NAMALWA (cell line): ENCODE measurements around the gene SLC35B4.

Source experiments
- DNase-seq: peaks from one replicate; pipeline ENCODE4 v3.0.0-alpha.2; 2015; ENCODE audit warnings: low spot score

Gene SLC35B4, protein sequence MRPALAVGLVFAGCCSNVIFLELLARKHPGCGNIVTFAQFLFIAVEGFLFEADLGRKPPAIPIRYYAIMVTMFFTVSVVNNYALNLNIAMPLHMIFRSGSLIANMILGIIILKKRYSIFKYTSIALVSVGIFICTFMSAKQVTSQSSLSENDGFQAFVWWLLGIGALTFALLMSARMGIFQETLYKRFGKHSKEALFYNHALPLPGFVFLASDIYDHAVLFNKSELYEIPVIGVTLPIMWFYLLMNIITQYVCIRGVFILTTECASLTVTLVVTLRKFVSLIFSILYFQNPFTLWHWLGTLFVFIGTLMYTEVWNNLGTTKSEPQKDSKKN

DNA sequence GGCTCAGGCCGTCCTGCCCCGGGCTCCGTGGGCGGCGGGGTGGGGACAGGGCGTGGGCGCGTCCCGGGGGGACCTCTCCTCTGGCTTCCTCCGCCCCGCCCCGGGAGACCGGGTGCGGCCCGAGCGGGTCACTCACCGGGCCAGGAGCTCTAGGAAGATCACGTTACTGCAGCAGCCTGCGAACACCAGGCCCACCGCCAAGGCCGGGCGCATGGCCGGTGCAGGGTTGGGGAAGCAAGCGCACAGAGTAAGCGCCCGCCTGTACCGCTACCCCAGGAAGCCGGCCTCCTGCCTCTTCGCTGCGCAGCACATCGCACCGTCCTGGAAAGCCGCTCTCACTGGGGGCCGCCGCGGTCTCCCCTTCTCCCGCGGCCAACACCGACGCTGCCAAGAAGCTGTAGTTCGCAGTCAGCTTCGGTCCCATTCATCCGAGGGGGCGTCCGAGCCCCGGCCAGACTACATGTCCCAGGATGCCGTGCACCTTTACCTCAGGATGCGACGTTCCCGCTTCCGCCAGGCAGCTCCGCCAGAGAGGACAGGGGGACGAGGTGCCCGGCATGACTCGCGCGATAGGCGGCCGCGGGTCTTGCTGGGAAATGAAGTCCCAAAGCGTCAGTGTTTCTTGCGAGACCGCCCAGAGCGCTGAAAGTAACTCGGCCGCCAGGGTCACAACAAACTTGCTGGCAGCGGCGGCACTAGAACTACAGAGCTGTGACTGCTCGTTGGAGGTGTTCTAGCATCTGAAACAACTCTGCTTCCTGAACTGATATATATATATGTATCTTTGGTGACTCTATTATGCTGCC, at the start of gene SLC35B4:
Gene SLC35B4, minus strand, starts transcription at position 392 of the 806 bp plus-strand sequence. Its CDS starts 179 bp downstream, at position 213.
- DNase-seq, result peak; percentile 99

DNA sequence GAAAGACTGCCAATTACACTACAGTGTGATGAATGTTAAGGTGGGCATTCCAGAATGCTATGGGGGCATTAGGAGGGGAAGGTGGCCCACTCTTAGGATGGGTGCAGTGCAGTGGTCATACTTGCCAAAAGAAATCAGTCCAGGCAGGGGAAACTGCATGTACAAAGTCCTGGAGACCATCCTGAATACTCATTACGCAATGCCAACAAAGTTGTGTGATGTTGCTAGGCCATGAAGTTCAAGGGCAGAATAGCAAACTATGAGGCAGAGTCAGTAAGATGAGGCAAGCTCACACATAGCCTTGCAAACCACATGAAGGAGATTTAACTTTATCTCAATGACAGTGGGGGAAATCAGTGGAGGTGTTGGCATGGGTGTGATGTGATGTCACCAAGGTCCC, 49.8 kb upstream of the SLC35B4 start:
- DNase-seq, result no peak

DNA sequence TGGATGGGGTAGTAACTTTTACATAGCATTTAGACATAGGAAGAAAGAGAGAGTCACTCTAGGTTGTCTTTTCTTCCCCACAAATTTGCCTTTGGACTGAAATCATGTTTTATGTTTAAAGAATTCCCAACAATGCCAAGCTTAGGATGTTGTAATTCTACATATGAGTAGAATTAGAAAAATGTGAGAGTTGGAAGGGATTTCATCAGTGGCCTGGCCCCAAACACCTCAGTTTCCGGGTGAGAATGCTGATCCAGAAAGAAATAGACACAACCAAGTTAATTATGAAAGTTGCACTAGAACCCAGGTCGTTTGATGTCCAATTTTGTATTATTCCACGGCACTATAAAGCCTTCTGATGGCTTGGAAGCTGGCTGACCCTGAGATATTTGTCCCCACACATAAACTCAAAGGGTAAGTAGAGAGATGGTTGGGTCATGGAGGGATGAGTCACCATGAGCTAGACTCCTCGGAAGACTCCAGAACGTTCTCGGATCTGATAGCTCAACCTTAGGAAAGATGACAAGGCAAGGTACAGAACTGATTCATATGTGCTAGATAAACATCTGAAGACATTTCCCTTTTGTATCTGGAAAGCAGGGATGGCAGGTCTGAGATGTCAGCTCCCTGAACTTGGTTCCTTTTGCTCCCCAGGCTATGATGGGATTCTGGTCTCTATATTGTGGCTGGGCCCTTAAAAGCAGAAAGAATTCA, 48.8 kb upstream of the SLC35B4 start:
- DNase-seq, result no peak

DNA sequence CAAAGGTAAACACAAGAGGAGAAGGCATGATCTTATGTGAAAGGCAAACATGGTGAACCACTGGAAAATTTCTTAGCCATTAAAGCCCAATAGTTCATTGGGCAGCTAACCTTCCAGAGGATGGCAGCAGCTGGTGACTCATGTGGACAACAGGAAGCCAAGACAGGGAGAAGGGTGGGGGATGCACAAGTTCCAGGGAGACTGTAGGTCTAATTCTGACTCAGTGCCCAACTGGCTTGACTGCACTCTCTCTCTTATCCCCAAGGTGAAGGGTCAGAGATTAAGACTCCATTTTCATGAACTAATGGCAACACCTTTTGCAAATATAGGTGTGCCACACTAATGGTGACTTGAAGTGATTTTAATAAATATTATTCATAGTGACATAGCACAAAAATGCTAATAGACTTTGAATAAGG, 47.9 kb upstream of the SLC35B4 start:
- no peak for DNase-seq

DNA sequence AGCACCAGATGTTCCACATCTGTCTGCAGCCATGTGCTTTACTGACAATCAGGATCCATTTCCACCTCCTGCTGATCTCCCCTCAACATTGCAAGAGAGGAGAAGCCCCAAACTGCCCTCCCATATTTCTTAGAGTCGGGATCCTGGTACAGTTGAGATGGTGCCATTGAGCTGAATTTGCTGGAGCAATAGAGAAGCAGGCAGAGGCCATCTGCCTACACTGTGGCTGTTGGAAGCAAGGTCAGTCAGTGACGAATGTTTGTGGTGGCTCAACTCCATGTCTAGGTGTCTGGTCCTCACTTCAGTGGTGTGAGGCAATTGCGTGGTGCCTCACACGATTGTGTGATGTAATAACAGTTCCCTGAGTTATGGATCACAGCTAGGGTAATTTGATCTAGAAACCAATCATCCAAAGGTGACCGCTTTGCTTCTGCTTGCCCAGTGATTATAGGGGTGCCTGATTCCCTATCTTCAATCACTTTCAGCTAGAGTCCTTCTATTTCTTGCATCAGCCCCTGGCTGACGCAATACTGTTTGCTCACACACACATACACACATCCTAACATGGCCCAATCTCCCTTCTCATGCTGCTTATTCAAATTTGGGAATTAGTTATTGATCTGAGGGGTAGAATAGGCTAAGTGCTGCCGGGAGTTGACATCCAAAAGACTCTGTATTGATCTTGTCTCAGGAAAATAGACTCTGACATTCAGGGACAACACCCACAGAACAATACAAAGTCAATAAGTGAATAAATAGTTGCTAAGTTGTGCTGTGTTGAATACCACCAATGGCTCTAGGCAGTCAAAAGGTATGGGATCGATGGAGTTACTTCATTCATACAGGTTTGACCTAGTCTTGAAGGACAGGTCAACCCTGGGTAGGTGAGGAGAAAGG, 46.1 kb upstream of the SLC35B4 start:
- DNase-seq, result no peak

DNA sequence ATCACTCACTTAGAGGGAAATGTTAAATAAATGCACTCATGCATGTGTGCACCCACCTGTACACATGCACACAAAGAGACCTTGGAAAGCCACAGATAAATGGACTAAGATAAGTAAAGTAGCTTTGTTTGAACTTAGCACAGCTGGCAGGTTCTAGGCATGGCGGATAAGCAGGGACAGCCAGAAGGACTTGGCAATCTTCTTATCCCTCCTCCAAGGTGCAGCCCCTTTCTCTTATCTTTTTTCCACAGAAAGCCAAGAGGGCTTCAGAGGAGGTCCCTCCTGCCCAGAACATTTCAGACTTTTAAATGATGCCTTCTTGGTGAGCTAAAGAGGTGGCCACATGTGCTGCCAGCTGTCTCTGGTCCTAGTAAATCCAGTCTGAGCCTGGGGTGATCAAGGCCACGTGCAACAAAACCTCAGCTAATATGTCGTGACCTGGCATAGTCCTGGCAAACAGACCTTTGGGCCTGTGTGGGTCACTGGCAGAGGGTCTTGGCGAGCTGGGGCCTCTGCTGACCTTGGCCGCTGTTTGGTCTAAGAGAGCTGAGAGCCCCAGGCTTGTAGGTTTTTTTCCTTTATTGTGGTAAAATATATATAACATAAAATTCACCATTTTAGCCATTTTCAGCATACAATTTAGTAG, 43.2 kb upstream of the SLC35B4 start:
- DNase-seq, result no peak

DNA sequence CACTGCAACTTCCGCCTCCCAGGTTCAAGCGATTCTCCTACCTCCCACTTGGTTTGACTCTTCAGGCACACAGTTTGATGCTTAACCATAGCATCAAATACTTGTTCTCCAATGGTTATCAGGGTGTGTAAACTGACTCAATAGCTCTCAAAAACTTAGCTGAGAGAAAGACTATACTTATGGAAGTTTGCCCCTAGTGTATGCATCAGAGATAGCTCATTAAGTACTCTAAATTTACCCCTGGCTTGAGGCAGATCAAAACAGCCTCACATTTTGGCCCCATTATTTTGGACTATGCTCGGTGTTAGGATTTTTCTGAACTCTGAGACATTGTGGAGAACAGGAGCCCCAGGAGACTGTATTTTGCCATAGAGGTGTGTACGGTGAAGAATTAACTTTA, 40.8 kb upstream of the SLC35B4 start:
- peak; percentile 46 for DNase-seq

GRCh38 chr7:134356421-134356936, 39.7 kb upstream of the SLC35B4 start:
- no peak for DNase-seq

DNA sequence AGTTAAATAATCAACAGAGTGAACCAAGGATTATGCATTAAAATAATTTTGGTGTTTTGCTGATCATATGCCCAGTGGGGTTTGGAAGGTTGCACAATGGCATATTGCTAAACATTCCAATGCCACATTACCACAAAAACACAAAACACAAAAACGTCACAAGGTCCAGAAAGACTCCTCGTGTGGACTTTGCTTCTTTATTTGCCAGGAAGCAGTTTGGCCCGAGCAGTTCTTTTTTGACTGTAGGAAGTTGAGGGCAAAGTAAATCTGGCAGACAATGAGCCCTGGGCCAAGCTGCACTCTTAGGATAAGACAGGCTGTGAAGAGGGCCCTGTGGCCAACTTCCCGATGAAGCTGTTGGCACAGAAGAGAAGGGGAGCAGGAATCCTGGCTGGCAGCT, 39.2 kb upstream of the SLC35B4 start:
- no peak for DNase-seq

GRCh38 chr7:134355004-134355525, 38.3 kb upstream of the SLC35B4 start:
- no peak for DNase-seq

GRCh38 chr7:134353411-134353810, 36.7 kb upstream of the SLC35B4 start:
- DNase-seq, result no peak

DNA sequence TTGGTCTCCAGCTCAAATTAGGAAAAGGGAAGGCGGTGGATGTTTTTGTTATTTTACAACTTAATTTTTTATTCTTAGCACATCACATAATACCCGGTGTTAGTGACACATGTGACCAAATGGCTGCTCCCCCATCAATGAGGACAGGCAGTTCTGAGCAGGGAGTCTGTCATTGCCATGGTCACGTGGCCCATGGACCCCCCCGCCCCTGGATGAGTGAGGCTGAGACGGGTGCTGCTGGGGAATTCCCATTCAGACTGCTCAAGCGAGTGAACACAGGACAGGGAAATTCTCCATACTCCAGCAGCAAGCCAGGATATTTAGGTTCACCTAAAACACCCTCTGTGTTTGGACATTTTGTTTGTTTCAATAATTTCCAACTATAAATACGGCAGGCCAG, 34.7 kb upstream of the SLC35B4 start:
- DNase-seq, result no peak

DNA sequence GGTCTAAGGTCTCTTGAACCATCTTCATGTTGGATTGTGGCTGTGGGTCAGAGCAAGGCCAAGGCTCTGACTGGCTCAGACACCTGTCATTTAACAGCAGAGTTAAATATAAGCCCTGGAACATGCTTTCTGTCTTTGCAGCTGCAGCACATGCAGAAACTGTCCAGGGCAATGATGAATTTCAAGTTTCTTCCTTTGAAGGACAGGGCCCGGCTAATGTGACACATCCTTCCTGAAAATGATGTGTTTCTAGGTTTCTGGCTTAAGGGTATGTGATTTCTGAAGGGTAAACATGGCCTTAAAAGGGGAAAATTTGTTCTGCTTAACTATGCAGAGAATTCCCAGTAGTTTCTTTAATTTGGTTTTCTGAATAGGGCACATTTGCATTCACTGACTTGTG, 34.0 kb upstream of the SLC35B4 start:
- DNase-seq, result peak; percentile 19

- no peak for DNase-seq
Measured at GRCh38 chr7:134347567-134347966, 30.8 kb upstream of the SLC35B4 start.

DNA sequence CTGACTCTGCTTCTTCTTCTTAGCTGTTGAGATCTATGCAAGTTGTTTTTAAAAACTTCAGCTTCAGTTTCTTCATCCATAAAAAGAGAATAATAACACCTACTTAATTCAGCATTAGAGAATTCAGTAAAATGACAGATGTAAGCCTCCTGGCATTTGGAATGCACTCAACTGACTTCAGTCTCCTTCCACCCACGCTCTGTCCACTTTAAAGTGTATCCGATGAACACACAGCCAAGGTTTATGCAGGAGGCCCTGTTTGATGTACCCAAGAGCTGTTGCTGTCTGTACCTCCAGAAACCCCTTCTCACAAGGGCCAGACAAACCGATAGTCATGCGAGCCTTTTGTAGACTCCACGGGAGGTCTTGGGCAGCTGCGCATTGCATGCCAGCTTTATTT, 27.1 kb upstream of the SLC35B4 start:
- DNase-seq, result no peak

DNA sequence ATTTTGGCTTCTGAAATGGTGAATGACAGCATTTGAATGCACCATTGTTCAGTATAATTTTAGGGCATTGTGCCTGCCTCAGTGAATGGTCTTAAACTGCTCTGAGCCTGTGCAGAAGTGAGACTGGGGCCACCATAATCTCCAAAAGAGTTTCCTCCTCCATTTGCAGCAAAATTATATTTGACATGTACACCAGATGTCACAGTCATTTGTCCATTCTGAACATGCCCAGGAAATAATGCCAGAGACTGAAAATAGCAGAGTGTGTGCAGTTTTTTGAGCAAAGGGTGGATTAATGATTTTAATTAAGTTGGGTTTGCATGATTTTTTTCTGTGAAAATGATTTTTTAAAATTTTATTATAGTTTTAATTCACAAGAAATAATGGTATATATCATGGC, 26.4 kb upstream of the SLC35B4 start:
- no peak for DNase-seq

DNA sequence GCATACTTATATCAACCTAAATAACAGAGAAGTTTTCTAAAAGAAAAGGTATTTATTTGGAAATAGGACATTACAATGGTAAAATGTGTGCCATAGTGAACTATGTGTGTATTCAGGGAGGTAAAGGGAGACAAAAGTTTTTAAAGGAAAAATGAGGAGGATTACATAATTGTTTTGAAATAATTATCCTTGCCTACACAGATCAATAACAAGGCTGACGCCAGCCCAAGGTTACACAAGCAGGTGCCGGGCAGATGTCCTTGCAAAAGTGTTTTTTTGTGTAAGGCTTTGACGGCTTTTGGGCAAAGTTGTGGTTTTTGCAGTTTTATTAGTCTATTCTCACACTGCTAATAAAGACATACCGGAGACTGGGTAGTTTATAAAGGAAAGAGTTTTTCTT, 22.7 kb upstream of the SLC35B4 start:
- no peak for DNase-seq

DNA sequence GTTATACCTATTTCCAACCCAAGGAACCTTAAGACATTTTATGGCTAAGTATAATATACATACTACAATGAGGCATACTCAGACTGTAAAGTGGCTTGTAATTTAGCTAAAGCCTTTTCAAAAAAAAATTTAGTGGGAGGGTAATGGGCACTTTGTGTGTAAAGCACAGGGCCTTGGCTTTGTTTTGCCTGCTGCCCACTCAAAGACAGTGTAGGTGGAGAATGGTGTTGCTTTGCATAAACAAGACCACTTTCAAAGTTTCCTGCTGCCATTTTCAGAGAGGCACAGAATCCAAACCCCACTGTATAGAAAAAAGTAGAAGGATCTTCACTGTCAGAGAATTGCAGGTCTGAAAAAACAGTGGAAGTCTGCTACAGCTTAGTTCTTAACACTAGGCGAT, 21.2 kb upstream of the SLC35B4 start:
- DNase-seq, result no peak

- DNase-seq, result no peak
Measured at GRCh38 chr7:134334408-134334807, 17.7 kb upstream of the SLC35B4 start.

- DNase-seq, result no peak
Measured at GRCh38 chr7:134333943-134334342, 17.2 kb upstream of the SLC35B4 start.

DNA sequence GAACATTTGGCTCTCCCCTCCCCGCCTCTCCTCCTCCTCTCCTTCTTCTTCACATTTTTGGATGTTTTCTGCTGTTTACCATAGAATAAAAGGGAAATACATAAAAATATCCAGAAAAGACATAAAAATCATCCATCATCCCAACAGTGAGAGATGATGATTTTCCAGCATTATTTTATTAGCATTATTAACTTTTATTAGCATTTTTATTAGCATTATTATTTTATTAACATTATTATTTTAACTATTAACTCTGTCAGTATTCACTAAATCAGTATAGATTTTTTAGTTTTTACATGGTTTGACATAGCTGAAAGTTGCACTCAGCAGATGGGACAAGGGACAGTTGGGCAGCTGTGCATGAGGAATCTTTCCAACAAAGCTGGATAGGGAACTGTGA, 16.2 kb upstream of the SLC35B4 start:
- DNase-seq, result no peak
